Uterus (tissue), 4 donors: ENCODE data around the gene MYH10. TPM values are rescaled to one million over a fixed set of nuclear protein-coding genes. Genes with fewer than 3 reads are reported as not detected.

Experiments used
- DNase-seq, 2 donors: peaks; one replicate each; pipeline ENCODE4 v3.0.0-alpha.2; 2019 to 2020
- H3K27ac ChIP-seq, 2 donors: fragments of 200-600 bp; sonication (generic); 1 replicate in 1 of 2; 2 replicates in 1 of 2; pipeline ENCODE4 v1.5.1; 2016 to 2018
- H3K27me3 ChIP-seq, 2 donors: fragments of 200-600 bp; sonication (generic); one replicate each; pipeline ENCODE4 v1.5.1; 2018 to 2019; ENCODE audit warnings: control low read depth in 1 of 2
- H3K36me3 ChIP-seq, 2 donors: fragments of 200-600 bp; sonication (generic); one replicate each; pipeline ENCODE4 v1.5.1; 2019; ENCODE audit warnings: control low read depth in 1 of 2
- H3K4me1 ChIP-seq, 2 donors: fragments of 200-600 bp; sonication (generic); one replicate each; pipeline ENCODE4 v1.5.1; 2018 to 2019; ENCODE audit warnings: control low read depth in 1 of 2
- H3K4me3 ChIP-seq, 2 donors: fragments of 200-600 bp; sonication (generic); 1 replicate in 1 of 2; 2 replicates in 1 of 2; pipeline ENCODE4 v1.5.1; 2018 to 2019; ENCODE audit warnings: mild to moderate bottlenecking in 1 of 2
- H3K9me3 ChIP-seq, 2 donors: fragments of 200-600 bp; sonication (generic); one replicate each; pipeline ENCODE4 v1.5.1; 2019; ENCODE audit warnings: control low read depth in 1 of 2
- POLR2A ChIP-seq, 2 donors: fragments of 450-650 bp; IDR thresholded peaks; one replicate each; pipeline ENCODE4 v1.6.1; 2016; ENCODE audit warnings: antibody characterized with exemption in 2 of 2, mild to moderate bottlenecking in 1 of 2, moderate library complexity in 1 of 2
- intact Hi-C: fragments of 100-400 bp; cut with DNase I; formaldehyde crosslinking; loops from one replicate; pipeline ENCODE4 v1.15.1; 2023; ENCODE audit warnings: low total_unique reads
- total RNA-seq, 4 donors: library from RNA; depleted of rRNA in 3 of 4; stranded (reverse); fragments of >200 nt in 3 of 4; gene quantifications; one replicate each; pipeline versions ENCODE4 v1.1.0 to v1.2.4, GENCODE V29; 2014 to 2023
- TF ChIP-seq, protein P1 (sequence below), 4 experiments: fragments of 200-600 bp in 2 of 4; fragments of 450-650 bp in 2 of 4; sonication (generic) in 2 of 4; IDR thresholded peaks; one replicate each; pipeline ENCODE4 v1.5.1; 2016 to 2019; ENCODE audit warnings: antibody characterized with exemption in 4 of 4, mild to moderate bottlenecking in 2 of 4, moderate library complexity in 1 of 4
- donor health status: DM: yes; HTN: yes; CAD: no.

Gene MYH10
- 100 to 1,000 TPM in 1 of 4 donors, 10 to 100 TPM in 3; 39.1 to 229 (median 65.0) TPM for total RNA-seq

GRCh38 chr17:8630227-8630801, at the start of gene MYH10:
Gene MYH10 (minus strand): TSS chr17:8630725. CDS start chr17:8623246, 7,479 bp downstream.
- H3K27me3 ChIP-seq = no peaks in the 10 kb centered on the region
- no peaks in the 10 kb centered on the region for H3K9me3 ChIP-seq
- peak in 1 of 2 donors; percentile 37 for DNase-seq
- H3K4me3 ChIP-seq = peak within 1 kb of the TSS; percentile 80 to 96
- no peaks in the 10 kb centered on the region for H3K36me3 ChIP-seq
- TF ChIP-seq, protein P1, sequence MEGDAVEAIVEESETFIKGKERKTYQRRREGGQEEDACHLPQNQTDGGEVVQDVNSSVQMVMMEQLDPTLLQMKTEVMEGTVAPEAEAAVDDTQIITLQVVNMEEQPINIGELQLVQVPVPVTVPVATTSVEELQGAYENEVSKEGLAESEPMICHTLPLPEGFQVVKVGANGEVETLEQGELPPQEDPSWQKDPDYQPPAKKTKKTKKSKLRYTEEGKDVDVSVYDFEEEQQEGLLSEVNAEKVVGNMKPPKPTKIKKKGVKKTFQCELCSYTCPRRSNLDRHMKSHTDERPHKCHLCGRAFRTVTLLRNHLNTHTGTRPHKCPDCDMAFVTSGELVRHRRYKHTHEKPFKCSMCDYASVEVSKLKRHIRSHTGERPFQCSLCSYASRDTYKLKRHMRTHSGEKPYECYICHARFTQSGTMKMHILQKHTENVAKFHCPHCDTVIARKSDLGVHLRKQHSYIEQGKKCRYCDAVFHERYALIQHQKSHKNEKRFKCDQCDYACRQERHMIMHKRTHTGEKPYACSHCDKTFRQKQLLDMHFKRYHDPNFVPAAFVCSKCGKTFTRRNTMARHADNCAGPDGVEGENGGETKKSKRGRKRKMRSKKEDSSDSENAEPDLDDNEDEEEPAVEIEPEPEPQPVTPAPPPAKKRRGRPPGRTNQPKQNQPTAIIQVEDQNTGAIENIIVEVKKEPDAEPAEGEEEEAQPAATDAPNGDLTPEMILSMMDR (IDR thresholded peaks at IDR 0.05) = peak in 2 of 4 experiments; percentile 43 to 49
- peak; percentile 66 to 68 for TF ChIP-seq POLR2A (IDR thresholded peaks at IDR 0.05)
- intact Hi-C loops = no loop called here
- no peaks in the 10 kb centered on the region for H3K4me1 ChIP-seq
- peak within 1 kb of the TSS; percentile 84 for H3K27ac ChIP-seq

GRCh38 chr17:8679126-8679525, 48.6 kb upstream of the MYH10 start:
- TF ChIP-seq, protein P1 (IDR thresholded peaks at IDR 0.05) = no peak
- TF ChIP-seq POLR2A (IDR thresholded peaks at IDR 0.05) = no peak
- Histone ChIP-seq H3K4me3 (no peak overlapping the region), H3K27me3 (no peaks in the 10 kb centered on the region), H3K9me3 (no peaks in the 10 kb centered on the region), H3K27ac (no peak overlapping the region), H3K4me1 (peaks cover 0 to 13% of the 10 kb centered on the region in 2 donors), H3K36me3 (no peaks in the 10 kb centered on the region)
- no peak for DNase-seq
- intact Hi-C loops = no loop called here

- no peak overlapping the region for H3K4me3 ChIP-seq
- H3K9me3 ChIP-seq = no peaks in the 10 kb centered on the region
- DNase-seq = no peak
- TF ChIP-seq POLR2A (IDR thresholded peaks at IDR 0.05) = no peak
- TF ChIP-seq, protein P1 (IDR thresholded peaks at IDR 0.05) = no peak
- no peaks in the 10 kb centered on the region for H3K36me3 ChIP-seq
- intact Hi-C loops = no loop called here
- H3K27me3 ChIP-seq = no peaks in the 10 kb centered on the region
- H3K4me1 ChIP-seq = peaks cover 0 to 9% of the 10 kb centered on the region in 2 donors
- peak overlapping the region; percentile 29 to 65 for H3K27ac ChIP-seq
Measured at GRCh38 chr17:8675306-8675705, 44.8 kb upstream of the MYH10 start.

GRCh38 chr17:8674344-8675305, 44.1 kb upstream of the MYH10 start:
- Histone ChIP-seq H3K27me3 (no peaks in the 10 kb centered on the region), H3K36me3 (no peaks in the 10 kb centered on the region), H3K27ac (peak overlapping the region; percentile 29 to 65), H3K4me3 (no peak overlapping the region), H3K9me3 (no peaks in the 10 kb centered on the region), H3K4me1 (peaks cover 0 to 9% of the 10 kb centered on the region in 2 donors)
- intact Hi-C loops = no loop called here
- DNase-seq = peak; percentile 57 to 73
- TF ChIP-seq, protein P1 (IDR thresholded peaks at IDR 0.05) = no peak
- TF ChIP-seq POLR2A (IDR thresholded peaks at IDR 0.05) = no peak

DNA sequence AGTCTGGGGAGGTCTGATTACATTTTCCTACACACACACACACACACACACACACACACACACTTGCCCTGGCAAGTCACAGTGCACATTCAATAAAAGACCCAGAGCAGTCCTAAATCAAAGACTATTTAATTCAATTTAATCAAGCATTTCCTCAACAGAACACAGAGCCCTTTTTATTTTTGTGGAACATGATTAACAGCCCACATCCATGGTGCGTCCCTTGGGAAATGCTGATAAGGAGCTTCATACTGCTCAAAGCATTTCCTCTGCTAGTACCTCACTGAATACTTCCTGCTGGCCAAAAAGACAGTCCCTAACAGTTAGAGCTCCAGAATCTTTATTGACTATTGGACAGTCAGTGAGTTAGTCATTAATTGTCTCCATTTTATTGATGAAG, 43.1 kb upstream of the MYH10 start:
- Histone ChIP-seq H3K4me3 (no peak overlapping the region), H3K9me3 (no peaks in the 10 kb centered on the region), H3K4me1 (peaks cover 0 to 9% of the 10 kb centered on the region in 2 donors), H3K36me3 (no peaks in the 10 kb centered on the region), H3K27ac (peak overlapping the region; percentile 29 to 65), H3K27me3 (no peaks in the 10 kb centered on the region)
- intact Hi-C loops = no loop called here
- peak; percentile 55 to 61 for DNase-seq
- TF ChIP-seq, protein P1 (IDR thresholded peaks at IDR 0.05) = no peak
- TF ChIP-seq POLR2A (IDR thresholded peaks at IDR 0.05) = no peak
